ENCODE measurements around the gene MRPL51. TPM values are rescaled to one million over a fixed set of nuclear protein-coding genes. Genes with fewer than 3 reads are reported as not detected.
"Not testable (repeated sequence)": the region's sequence is repeated elsewhere in the genome, so short reads cannot be mapped to it uniquely, and the experiment has no call there.

MRPL51 gene
- total RNA-seq, 6 experiments from 2014 or later: 38.2 to 104 (median 80.2) TPM

GRCh38 chr12:6476489-6476888 lies 16.6 kb downstream of the MRPL51 start:
- ATAC-seq (no peak), DNase-seq (no peak)
- Histone ChIP-seq H3K4me3 (no peak overlapping the region), H3K9me3 (no peaks in the 10 kb centered on the region), H3K36me3 (no peaks in the 10 kb centered on the region), H3K27ac (no peak overlapping the region), H3K4me1 (peaks cover 0 to under 1% (median 0%) of the 10 kb centered on the region in 4 donors), H3K27me3 (no peaks in the 10 kb centered on the region)
- intact Hi-C loops (cut with DNase I): no loop called here
- TF ChIP-seq CTCF (IDR thresholded peaks at IDR 0.05) (no peak), POLR2A (IDR thresholded peaks at IDR 0.05) (no peak)
- WGBS (ENCODE audit: insufficient coverage, low coverage, low lambda C conversion rate, missing lambda C conversion rate): 68% methylated on average over 3 of the region's 3 CpGs

GRCh38 chr12:6475233-6475975 lies 17.7 kb downstream of the MRPL51 start:
- 100% methylated on average over 3 of the region's 48 CpGs for WGBS (ENCODE audit: insufficient coverage, low coverage, low lambda C conversion rate, missing lambda C conversion rate)
- not testable (repeated sequence) for ATAC-seq

GRCh38 chr12:6472491-6472890 lies 20.6 kb downstream of the MRPL51 start:
- Histone ChIP-seq H3K4me3 (no peak overlapping the region), H3K27me3 (no peaks in the 10 kb centered on the region), H3K9me3 (no peaks in the 10 kb centered on the region), H3K36me3 (no peaks in the 10 kb centered on the region), H3K4me1 (peaks cover 0 to 28% (median 11%) of the 10 kb centered on the region in 4 donors), H3K27ac (no peak overlapping the region)
- DNase-seq: no peak
- intact Hi-C loops (cut with DNase I): no loop called here
- TF ChIP-seq CTCF (IDR thresholded peaks at IDR 0.05) (no peak), POLR2A (IDR thresholded peaks at IDR 0.05) (no peak)
- 76% methylated on average over 9 of the region's 11 CpGs for WGBS (ENCODE audit: insufficient coverage, low coverage, low lambda C conversion rate, missing lambda C conversion rate)
- no peak for ATAC-seq

More at GRCh38 chr12:6475233-6475975, 17.7 kb downstream of the MRPL51 start:
- intact Hi-C loops (cut with DNase I); H3K4me3 ChIP-seq; H3K36me3 ChIP-seq; H3K27me3 ChIP-seq; DNase-seq; H3K27ac ChIP-seq; H3K4me1 ChIP-seq; H3K9me3 ChIP-seq: not testable (repeated sequence)

- TF ChIP-seq POLR2A (IDR thresholded peaks at IDR 0.05): no peak
- intact Hi-C loops (cut with DNase I): no loop called here
- 30% methylated on average over 1 of the region's 1 CpG for WGBS (ENCODE audit: insufficient coverage, low coverage, low lambda C conversion rate, missing lambda C conversion rate)
Measured at GRCh38 chr12:6471989-6472360, 21.1 kb downstream of the MRPL51 start.

GRCh38 chr12:6470375-6471163 lies 22.5 kb downstream of the MRPL51 start, which contains the start of gene VAMP1:
TSS of gene VAMP1 (minus strand) at chr12:6470677. CDS start at chr12:6470531, 146 bp downstream.
- H3K27me3 ChIP-seq: no peaks in the 10 kb centered on the region
- intact Hi-C loops (cut with DNase I): no loop called here
- H3K9me3 ChIP-seq: no peaks in the 10 kb centered on the region
- DNase-seq (peak; percentile 99 to 100 (median 99)), ATAC-seq (peak; percentile 91 to 97 (median 94))
- 0% methylated on average over 13 of the region's 69 CpGs for WGBS (ENCODE audit: insufficient coverage, low coverage, low lambda C conversion rate, missing lambda C conversion rate)
- peaks cover 0 to 33% (median 14%) of the 10 kb centered on the region in 4 donors for H3K4me1 ChIP-seq
- peak within 1 kb of the TSS; percentile 72 to 80 (median 80) for H3K27ac ChIP-seq
- TF ChIP-seq POLR2A (IDR thresholded peaks at IDR 0.05) (peak; percentile 100), CTCF (IDR thresholded peaks at IDR 0.05) (peak in 1 of 4 donors; percentile 7)
- peak within 1 kb of the TSS; percentile 73 to 77 (median 77) for H3K4me3 ChIP-seq
- H3K36me3 ChIP-seq: peaks cover 0 to 8% (median 1%) of the 10 kb centered on the region in 4 donors

More at GRCh38 chr12:6471989-6472360, 21.1 kb downstream of the MRPL51 start:
- no peaks in the 10 kb centered on the region for H3K9me3 ChIP-seq
- H3K27me3 ChIP-seq: no peaks in the 10 kb centered on the region
- peaks cover 0 to 33% (median 14%) of the 10 kb centered on the region in 4 donors for H3K4me1 ChIP-seq
- DNase-seq (no peak), ATAC-seq (no peak)
- H3K36me3 ChIP-seq: no peaks in the 10 kb centered on the region
- H3K27ac ChIP-seq: no peak overlapping the region
- H3K4me3 ChIP-seq: no peak overlapping the region
